Measurements from ENCODE around the gene LETMD1.

DNA sequence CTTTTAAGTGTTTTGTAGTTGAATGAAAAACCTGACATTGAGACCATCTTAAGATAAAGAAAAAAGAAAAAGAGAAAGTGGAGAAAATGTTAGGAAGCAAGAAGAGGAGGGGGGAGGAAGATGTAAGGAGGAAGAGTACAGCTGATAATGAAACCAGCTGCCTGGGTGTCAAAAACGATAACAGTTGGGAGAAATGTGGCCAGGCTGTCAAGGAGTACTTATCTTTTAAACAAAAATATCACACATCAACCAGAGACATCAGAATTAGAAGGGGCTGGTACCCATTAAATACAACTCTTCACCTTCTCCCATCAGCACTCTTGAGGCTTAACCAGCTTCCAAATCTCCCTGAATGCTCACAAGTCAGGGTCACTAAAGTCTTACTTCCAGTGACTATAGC, 26.4 kb upstream of the LETMD1 start:
- TF ChIP-seq, protein P1, sequence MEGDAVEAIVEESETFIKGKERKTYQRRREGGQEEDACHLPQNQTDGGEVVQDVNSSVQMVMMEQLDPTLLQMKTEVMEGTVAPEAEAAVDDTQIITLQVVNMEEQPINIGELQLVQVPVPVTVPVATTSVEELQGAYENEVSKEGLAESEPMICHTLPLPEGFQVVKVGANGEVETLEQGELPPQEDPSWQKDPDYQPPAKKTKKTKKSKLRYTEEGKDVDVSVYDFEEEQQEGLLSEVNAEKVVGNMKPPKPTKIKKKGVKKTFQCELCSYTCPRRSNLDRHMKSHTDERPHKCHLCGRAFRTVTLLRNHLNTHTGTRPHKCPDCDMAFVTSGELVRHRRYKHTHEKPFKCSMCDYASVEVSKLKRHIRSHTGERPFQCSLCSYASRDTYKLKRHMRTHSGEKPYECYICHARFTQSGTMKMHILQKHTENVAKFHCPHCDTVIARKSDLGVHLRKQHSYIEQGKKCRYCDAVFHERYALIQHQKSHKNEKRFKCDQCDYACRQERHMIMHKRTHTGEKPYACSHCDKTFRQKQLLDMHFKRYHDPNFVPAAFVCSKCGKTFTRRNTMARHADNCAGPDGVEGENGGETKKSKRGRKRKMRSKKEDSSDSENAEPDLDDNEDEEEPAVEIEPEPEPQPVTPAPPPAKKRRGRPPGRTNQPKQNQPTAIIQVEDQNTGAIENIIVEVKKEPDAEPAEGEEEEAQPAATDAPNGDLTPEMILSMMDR (IDR thresholded peaks at IDR 0.05), result no peak
- TF ChIP-seq POLR2A (IDR thresholded peaks at IDR 0.05) (no peak), POLR2AphosphoS5 (IDR thresholded peaks at IDR 0.05) (no peak), EP300 (IDR thresholded peaks at IDR 0.05) (no peak)

All from stomach (tissue), 4 donors.